ENCODE results near the gene NUDT3.
"Not testable (repeated sequence)": the region's sequence is repeated elsewhere in the genome, so short reads cannot be mapped to it uniquely, and the experiment has no call there.

NUDT3 gene

DNA sequence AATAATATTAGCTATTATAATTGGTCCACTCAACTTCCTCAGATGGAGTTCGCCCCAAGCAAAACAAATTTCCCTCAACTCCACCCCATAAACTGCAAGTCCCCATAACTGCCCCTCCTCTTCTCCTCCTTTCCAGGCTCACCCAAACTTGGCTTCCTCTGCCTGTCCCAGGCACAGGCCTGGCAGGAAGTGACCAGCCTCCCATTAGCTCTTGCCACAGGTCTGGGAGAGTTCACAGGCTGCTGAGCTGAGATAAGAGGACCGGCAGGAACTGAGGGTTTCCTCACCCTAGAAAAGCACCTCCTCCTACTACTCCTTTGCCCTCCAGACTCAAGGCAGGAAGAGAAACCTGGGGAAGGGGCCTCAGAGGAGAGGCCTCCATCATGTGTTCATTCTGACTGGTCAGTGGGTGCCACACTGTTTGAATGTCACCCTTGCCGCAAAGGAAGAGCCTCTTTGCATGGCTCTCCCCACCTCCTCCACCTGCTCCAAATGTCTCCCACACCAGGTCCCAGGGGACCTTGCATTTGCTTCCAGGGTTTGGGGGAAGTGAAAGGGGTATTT lies 119.1 kb downstream of the NUDT3 start:
- H3K36me3 Mint-ChIP-seq, result no peaks in the 10 kb centered on the region
- peaks cover 2% of the 10 kb centered on the region for H3K4me1 Mint-ChIP-seq (ENCODE audit: low read depth)
- no peaks in the 10 kb centered on the region for H3K27me3 Mint-ChIP-seq
- H3K27ac Mint-ChIP-seq, result no peak overlapping the region
- H3K9me3 Mint-ChIP-seq (ENCODE audit: low read depth), result no peaks in the 10 kb centered on the region
- H3K4me3 Mint-ChIP-seq, result no peak overlapping the region

GRCh38 chr6:34272013-34272926 lies 120.2 kb downstream of the NUDT3 start:
- H3K9me3 Mint-ChIP-seq (ENCODE audit: low read depth), result no peaks in the 10 kb centered on the region
- H3K4me3 Mint-ChIP-seq, result no peak overlapping the region
- H3K27ac Mint-ChIP-seq, result no peak overlapping the region
- H3K27me3 Mint-ChIP-seq, result no peaks in the 10 kb centered on the region
- H3K36me3 Mint-ChIP-seq, result no peaks in the 10 kb centered on the region
- peaks cover 2% of the 10 kb centered on the region for H3K4me1 Mint-ChIP-seq (ENCODE audit: low read depth)

DNA sequence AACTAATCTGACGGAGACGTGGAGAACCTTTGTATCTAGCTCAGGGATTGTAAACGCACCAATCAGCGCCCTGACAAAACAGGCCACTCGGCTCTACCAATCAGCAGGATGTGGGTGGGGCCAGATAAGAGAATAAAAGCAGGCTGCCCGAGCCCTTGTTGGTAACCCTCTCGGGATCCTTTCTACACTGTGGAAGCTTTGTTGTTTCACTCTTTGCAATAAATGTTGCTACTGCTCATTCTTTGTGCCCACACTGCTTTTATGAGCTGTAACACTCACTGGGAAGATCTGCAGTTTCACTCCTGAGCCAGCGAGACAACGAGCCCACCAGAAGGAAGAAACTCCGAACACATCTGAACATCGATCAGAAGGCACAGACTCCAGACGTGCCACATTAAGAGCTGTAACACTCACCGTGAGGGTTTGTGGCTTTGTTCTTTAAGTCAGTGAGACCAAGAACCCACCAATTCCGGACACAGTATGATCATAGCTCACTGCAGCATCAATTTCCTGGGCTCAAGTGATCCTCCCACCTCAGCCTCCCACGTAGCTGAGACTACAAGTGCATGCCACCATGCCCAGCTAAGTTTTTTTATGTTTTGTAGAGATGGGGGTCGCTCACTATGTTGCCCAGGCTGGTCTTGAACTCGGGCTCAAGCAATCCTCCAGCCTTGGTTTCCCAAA lies 122.7 kb downstream of the NUDT3 start:
- H3K27me3 Mint-ChIP-seq; H3K9me3 Mint-ChIP-seq (ENCODE audit: low read depth); H3K36me3 Mint-ChIP-seq; H3K27ac Mint-ChIP-seq; H3K4me3 Mint-ChIP-seq; H3K4me1 Mint-ChIP-seq (ENCODE audit: low read depth): not testable (repeated sequence)

- H3K4me1 Mint-ChIP-seq (ENCODE audit: low read depth); H3K9me3 Mint-ChIP-seq (ENCODE audit: low read depth); H3K4me3 Mint-ChIP-seq; H3K36me3 Mint-ChIP-seq; H3K27me3 Mint-ChIP-seq; H3K27ac Mint-ChIP-seq: not testable (repeated sequence)
Measured at GRCh38 chr6:34269132-34269531, 123.3 kb downstream of the NUDT3 start.

- no peak overlapping the region for H3K4me3 Mint-ChIP-seq
- peaks cover 4% of the 10 kb centered on the region for H3K36me3 Mint-ChIP-seq
- no peaks in the 10 kb centered on the region for H3K27me3 Mint-ChIP-seq
- H3K27ac Mint-ChIP-seq, result no peak overlapping the region
- no peaks in the 10 kb centered on the region for H3K9me3 Mint-ChIP-seq (ENCODE audit: low read depth)
- H3K4me1 Mint-ChIP-seq (ENCODE audit: low read depth), result no peaks in the 10 kb centered on the region
Measured at GRCh38 chr6:34267746-34268145, 124.7 kb downstream of the NUDT3 start.

DNA sequence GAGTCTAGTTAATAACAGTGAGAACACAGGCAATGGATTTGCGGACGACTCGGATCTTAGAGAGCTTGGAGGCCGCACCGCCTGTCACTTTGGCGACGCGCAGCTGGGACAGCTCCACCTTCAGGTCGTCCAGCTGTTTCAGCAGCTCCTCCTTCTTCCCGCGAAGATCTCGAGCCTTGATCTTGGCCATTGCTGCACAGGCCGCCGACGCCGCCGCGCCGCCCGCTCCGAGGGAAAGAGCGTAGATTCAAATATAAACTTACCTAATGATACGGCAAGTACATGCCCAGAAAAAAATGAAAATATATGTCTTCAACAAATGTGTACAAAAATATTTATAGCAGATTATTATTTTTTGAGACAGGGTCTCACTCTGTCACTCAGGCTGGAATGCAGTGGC lies 129.0 kb downstream of the NUDT3 start:
- not testable (repeated sequence) for H3K4me3 Mint-ChIP-seq; H3K4me1 Mint-ChIP-seq (ENCODE audit: low read depth); H3K36me3 Mint-ChIP-seq; H3K9me3 Mint-ChIP-seq (ENCODE audit: low read depth); H3K27ac Mint-ChIP-seq; H3K27me3 Mint-ChIP-seq

DNA sequence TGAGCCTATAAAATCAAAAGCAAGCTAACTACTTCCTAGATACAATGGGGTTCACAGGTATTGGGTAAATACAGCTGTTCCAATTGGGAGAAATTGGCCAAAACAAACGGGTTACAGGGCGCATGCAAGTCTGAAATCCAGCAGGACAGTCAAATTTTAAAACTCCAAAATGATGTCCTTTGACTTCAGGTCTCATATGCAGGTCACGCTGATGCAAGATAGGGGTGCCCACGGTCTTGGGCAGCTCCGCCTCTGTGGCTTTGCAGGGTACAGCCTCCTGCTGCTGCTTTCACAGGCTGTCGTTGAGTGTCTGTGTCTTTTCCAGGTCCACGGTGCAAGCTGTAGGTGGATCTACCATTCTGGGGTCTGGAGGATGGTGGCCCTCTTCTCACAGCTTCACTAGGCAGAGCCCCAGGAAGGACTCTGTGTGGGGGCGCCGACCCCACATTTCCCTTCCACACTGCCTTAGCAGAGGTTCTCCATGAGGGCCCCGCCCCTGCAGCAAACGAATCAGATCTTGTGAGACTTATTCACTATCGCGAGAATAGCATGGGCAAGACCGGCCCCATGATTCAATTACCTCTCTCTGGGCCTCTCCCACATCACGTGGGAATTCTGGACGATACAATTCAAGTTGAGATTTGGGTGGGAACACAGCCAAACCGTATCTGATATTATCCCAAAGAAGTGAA lies 131.7 kb downstream of the NUDT3 start:
- Mint-ChIP-seq H3K27ac (no peak overlapping the region), H3K4me1 (ENCODE audit: low read depth) (no peaks in the 10 kb centered on the region), H3K9me3 (ENCODE audit: low read depth) (no peaks in the 10 kb centered on the region), H3K27me3 (no peaks in the 10 kb centered on the region), H3K36me3 (peaks cover 4% of the 10 kb centered on the region), H3K4me3 (no peak overlapping the region)

- Mint-ChIP-seq H3K4me3 (no peak overlapping the region), H3K36me3 (peaks cover 4% of the 10 kb centered on the region), H3K27ac (no peak overlapping the region), H3K4me1 (ENCODE audit: low read depth) (no peaks in the 10 kb centered on the region), H3K9me3 (ENCODE audit: low read depth) (no peaks in the 10 kb centered on the region), H3K27me3 (no peaks in the 10 kb centered on the region)
Measured at GRCh38 chr6:34259529-34260069, 132.9 kb downstream of the NUDT3 start.

GRCh38 chr6:34252395-34252794 lies 140.1 kb downstream of the NUDT3 start:
- H3K36me3 Mint-ChIP-seq; H3K27me3 Mint-ChIP-seq; H3K4me3 Mint-ChIP-seq; H3K27ac Mint-ChIP-seq; H3K9me3 Mint-ChIP-seq (ENCODE audit: low read depth): not testable (repeated sequence)
- H3K4me1 Mint-ChIP-seq (ENCODE audit: low read depth), result peaks cover 16% of the 10 kb centered on the region

GRCh38 chr6:34249469-34250261 lies 142.8 kb downstream of the NUDT3 start:
- Mint-ChIP-seq H3K9me3 (ENCODE audit: low read depth) (no peaks in the 10 kb centered on the region), H3K36me3 (no peaks in the 10 kb centered on the region), H3K4me3 (peak overlapping the region; percentile 90), H3K27me3 (no peaks in the 10 kb centered on the region), H3K27ac (peak overlapping the region; percentile 86), H3K4me1 (ENCODE audit: low read depth) (peaks cover 34% of the 10 kb centered on the region)

DNA sequence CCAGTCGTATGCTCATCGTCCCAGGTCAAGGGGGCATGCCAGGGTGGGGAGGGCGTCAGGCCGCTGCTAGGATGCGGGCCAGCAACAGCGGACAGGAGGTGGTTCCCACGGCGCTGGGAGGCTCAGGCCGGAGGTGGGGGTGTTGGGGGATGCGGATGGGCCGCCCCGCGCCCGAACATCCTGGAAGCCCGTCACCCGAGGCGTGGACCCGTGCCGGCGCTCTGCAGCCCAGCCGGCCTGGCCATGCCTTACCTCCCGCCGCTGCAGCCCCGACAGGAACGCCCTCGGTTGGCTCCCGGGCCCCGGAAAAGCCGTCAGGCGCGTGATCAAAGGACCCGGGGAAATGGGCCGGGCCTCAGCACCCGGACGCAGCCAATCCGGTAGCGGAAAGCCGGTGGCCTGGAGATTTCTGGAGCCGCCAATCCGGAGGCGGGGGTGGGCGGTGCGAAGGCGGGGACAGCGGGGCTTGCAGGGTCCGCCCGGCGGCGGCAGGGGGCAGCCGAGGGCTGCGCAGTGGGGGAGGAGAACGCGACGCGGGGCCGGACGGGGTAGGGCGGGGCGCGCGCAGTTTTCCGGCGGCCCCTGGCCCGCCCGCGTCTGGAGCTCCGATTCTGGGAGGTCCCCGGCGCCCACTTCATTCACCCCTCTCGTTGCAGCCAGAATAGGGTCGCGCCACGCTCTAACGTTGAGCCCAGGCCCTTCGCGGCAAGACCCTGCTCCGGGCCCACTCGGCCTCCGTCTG lies 143.6 kb downstream of the NUDT3 start, which contains the start of gene SMIM29:
Gene SMIM29 (minus strand): TSS at position 280 of the 742 bp plus-strand sequence. CDS start 1,215 bp downstream, outside the sequence.
- H3K27me3 Mint-ChIP-seq, result no peaks in the 10 kb centered on the region

GRCh38 chr6:34248198-34248726 lies 144.2 kb downstream of the NUDT3 start:
- H3K4me1 Mint-ChIP-seq (ENCODE audit: low read depth), result peaks cover 46% of the 10 kb centered on the region

More for the DNA sequence above, 143.6 kb downstream of the NUDT3 start, which contains the start of gene SMIM29:
- peak within 1 kb of the TSS; percentile 86 for H3K27ac Mint-ChIP-seq
- peaks cover 40% of the 10 kb centered on the region for H3K4me1 Mint-ChIP-seq (ENCODE audit: low read depth)
- peak within 1 kb of the TSS; percentile 90 for H3K4me3 Mint-ChIP-seq
- no peaks in the 10 kb centered on the region for H3K36me3 Mint-ChIP-seq
- H3K9me3 Mint-ChIP-seq (ENCODE audit: low read depth), result no peaks in the 10 kb centered on the region

GRCh38 chr6:34247481-34248197 lies 144.8 kb downstream of the NUDT3 start:
- Mint-ChIP-seq H3K27me3 (no peaks in the 10 kb centered on the region), H3K4me1 (ENCODE audit: low read depth) (peaks cover 52% of the 10 kb centered on the region), H3K36me3 (peaks cover 4% of the 10 kb centered on the region), H3K9me3 (ENCODE audit: low read depth) (no peaks in the 10 kb centered on the region), H3K4me3 (peak overlapping the region; percentile 90), H3K27ac (peak overlapping the region; percentile 86)

More at GRCh38 chr6:34248198-34248726, 144.2 kb downstream of the NUDT3 start:
- Mint-ChIP-seq H3K27ac (peak overlapping the region; percentile 86), H3K9me3 (ENCODE audit: low read depth) (no peaks in the 10 kb centered on the region), H3K36me3 (no peaks in the 10 kb centered on the region), H3K4me3 (peak overlapping the region; percentile 90), H3K27me3 (no peaks in the 10 kb centered on the region)
